Lower lobe of right lung (tissue), 2 donors: ENCODE measurements around the gene ERVFRD-1. TPM values are rescaled to one million over a fixed set of nuclear protein-coding genes. Genes with fewer than 3 reads are reported as not detected.

Source experiments
- ATAC-seq, 2 donors: fragments of 200-7000 bp; cut with Tn5 transposase; one replicate each; pipeline ENCODE4 v1.9.1; 2020 to 2022; ENCODE audit warnings: mild to moderate bottlenecking in 2 of 2, moderate library complexity in 2 of 2
- DNase-seq: peaks from one replicate; pipeline ENCODE4 v3.0.0-alpha.2; 2020
- H3K27ac ChIP-seq: fragments of 200-600 bp; one replicate; pipeline ENCODE4 v1.8.0; 2022
- H3K27me3 ChIP-seq: fragments of 200-600 bp; one replicate; pipeline ENCODE4 v1.8.0; 2022; ENCODE audit warnings: low read depth
- H3K36me3 ChIP-seq: fragments of 200-600 bp; one replicate; pipeline ENCODE4 v1.8.0; 2022; ENCODE audit warnings: mild to moderate bottlenecking
- H3K4me1 ChIP-seq: fragments of 200-600 bp; one replicate; pipeline ENCODE4 v1.8.0; 2022
- H3K4me3 ChIP-seq: fragments of 200-600 bp; one replicate; pipeline ENCODE4 v1.8.0; 2022; ENCODE audit warnings: mild to moderate bottlenecking
- H3K9me3 ChIP-seq: fragments of 200-600 bp; one replicate; pipeline ENCODE4 v1.8.0; 2022
- CTCF ChIP-seq: fragments of 200-600 bp; IDR thresholded peaks from one replicate; pipeline ENCODE4 v1.8.0; 2022; ENCODE audit warnings: antibody characterized with exemption, mild to moderate bottlenecking
- intact Hi-C: fragments of 100-400 bp; cut with DNase I; formaldehyde crosslinking; loops from one replicate; pipeline ENCODE4 v1.11.0; 2022
- total RNA-seq: library from RNA; stranded (reverse); fragmentation: NEBNext Ultra II Directional; extraction: Animal tissue kit (Norgen Biotek cat#: 25700); gene quantifications from one replicate; pipeline ENCODE4 v1.2.1, GENCODE V29; 2021
- donor health status: DM: no; HTN: yes; CAD: no; lungs with severe emphysema.

The ERVFRD-1 gene
- total RNA-seq, 1 donor from 2014 or later = 0.65 TPM

GRCh38 chr6:11085758-11086435, 25.6 kb downstream of the ERVFRD-1 start:
- H3K4me1 ChIP-seq = no peaks in the 10 kb centered on the region
- H3K4me3 ChIP-seq = no peak overlapping the region
- no peaks in the 10 kb centered on the region for H3K36me3 ChIP-seq
- H3K27ac ChIP-seq = no peak overlapping the region
- TF ChIP-seq CTCF = no peak
- no peaks in the 10 kb centered on the region for H3K9me3 ChIP-seq
- ATAC-seq = no peak
- DNase-seq = no peak
- intact Hi-C loops = no loop called here
- H3K27me3 ChIP-seq = no peaks in the 10 kb centered on the region

- H3K27me3 ChIP-seq = no peaks in the 10 kb centered on the region
- intact Hi-C loops = no loop called here
- no peaks in the 10 kb centered on the region for H3K4me1 ChIP-seq
- TF ChIP-seq CTCF = no peak
- no peak for DNase-seq
- H3K9me3 ChIP-seq = no peaks in the 10 kb centered on the region
- no peak for ATAC-seq
- no peak overlapping the region for H3K4me3 ChIP-seq
- H3K27ac ChIP-seq = no peak overlapping the region
- H3K36me3 ChIP-seq = no peaks in the 10 kb centered on the region
These were observed 27.6 kb downstream of the ERVFRD-1 start for GRCh38 chr6:11083956-11084355.

DNA sequence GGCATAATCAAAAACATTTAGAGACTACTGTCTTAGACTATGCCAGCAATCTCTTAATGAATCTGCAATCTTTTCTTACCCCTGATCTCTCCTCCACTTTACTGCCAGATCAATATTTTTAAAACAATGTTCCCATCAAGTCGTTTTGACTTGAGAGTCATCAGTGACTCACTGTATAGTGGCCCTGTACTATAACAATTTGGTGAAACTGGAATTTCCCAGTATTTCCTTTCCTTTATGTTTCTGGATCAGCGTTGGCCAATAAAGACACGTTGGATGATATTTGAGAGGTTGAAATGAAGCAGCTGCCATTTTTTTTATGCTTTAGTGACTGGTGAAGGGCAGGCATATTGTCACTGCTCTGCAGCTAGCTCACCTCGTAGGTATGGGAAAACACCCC, 28.0 kb downstream of the ERVFRD-1 start:
- H3K9me3 ChIP-seq = no peaks in the 10 kb centered on the region
- no peak overlapping the region for H3K4me3 ChIP-seq
- H3K4me1 ChIP-seq = no peaks in the 10 kb centered on the region
- DNase-seq = no peak
- no peak for TF ChIP-seq CTCF
- intact Hi-C loops = no loop called here
- ATAC-seq = no peak
- no peaks in the 10 kb centered on the region for H3K36me3 ChIP-seq
- H3K27me3 ChIP-seq = no peaks in the 10 kb centered on the region
- H3K27ac ChIP-seq = no peak overlapping the region

- Histone ChIP-seq H3K4me3 (no peak overlapping the region), H3K27ac (no peak overlapping the region), H3K27me3 (no peaks in the 10 kb centered on the region), H3K4me1 (no peaks in the 10 kb centered on the region), H3K9me3 (no peaks in the 10 kb centered on the region), H3K36me3 (no peaks in the 10 kb centered on the region)
- intact Hi-C loops = no loop called here
- DNase-seq = no peak
- no peak for TF ChIP-seq CTCF
- no peak for ATAC-seq
These were observed 31.2 kb downstream of the ERVFRD-1 start for GRCh38 chr6:11080296-11080695.

DNA sequence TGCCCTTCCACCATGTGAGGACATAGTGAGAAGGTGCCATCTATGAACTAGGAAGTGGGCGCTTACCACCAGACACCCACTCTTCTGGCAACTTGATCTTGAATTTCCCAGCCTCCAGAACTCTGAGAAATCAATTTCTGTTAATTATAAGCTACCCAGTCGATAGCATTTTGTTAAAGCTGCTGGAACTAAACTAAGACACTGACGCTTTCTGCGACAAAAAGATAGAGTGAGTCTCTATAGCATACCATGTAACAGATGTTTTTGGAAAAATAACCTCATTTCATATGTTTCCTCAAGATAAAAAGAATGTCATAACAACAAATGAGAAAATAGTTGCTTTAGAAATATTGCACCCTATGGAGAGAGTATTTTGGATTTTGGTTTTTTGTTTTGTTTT, 33.3 kb downstream of the ERVFRD-1 start:
- ATAC-seq (no peak), DNase-seq (no peak)
- no peak overlapping the region for H3K4me3 ChIP-seq
- intact Hi-C loops = no loop called here
- H3K27me3 ChIP-seq = no peaks in the 10 kb centered on the region
- H3K4me1 ChIP-seq = no peaks in the 10 kb centered on the region
- no peaks in the 10 kb centered on the region for H3K36me3 ChIP-seq
- no peaks in the 10 kb centered on the region for H3K9me3 ChIP-seq
- no peak overlapping the region for H3K27ac ChIP-seq
- no peak for TF ChIP-seq CTCF

DNA sequence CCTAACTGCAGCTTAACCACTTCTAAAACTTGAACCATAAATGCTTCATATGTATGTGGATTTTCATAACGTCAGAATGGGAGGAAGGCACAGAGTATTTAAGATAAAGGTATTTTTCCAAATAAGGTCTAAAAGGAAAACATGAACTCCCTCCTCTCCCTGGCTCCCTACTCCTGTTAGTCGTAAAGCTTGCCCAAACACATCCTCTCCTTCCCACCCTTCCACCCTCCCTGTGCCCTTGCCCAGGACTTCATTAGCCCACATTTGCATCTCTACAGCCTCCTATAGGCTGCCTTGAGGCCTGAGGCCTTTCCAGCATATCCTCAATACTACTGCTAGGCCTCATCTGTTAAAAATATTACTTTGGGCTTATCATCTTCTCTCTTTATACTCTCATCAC, 35.0 kb downstream of the ERVFRD-1 start:
- Histone ChIP-seq H3K4me1 (no peaks in the 10 kb centered on the region), H3K27me3 (no peaks in the 10 kb centered on the region), H3K27ac (no peak overlapping the region), H3K36me3 (no peaks in the 10 kb centered on the region), H3K4me3 (no peak overlapping the region), H3K9me3 (no peaks in the 10 kb centered on the region)
- intact Hi-C loops = no loop called here
- no peak for ATAC-seq
- TF ChIP-seq CTCF = no peak
- DNase-seq = no peak
